DOHH2 (cell line): ENCODE data around the gene TEX261.

Experiments
- H3F3A ChIP-seq: fragments of 200-600 bp; sonication (generic), shearing (Covaris generic); 2 replicates; pipeline ENCODE4 v1.6.0; 2016; ENCODE audit warnings: antibody characterized with exemption, mild to moderate bottlenecking; ENCODE audit not compliant: control insufficient read depth, insufficient read depth
- H3K27ac ChIP-seq: fragments of 200-600 bp; sonication (generic); 2 replicates; pipeline ENCODE4 v1.5.1; 2014; ENCODE audit warnings: low read depth, mild to moderate bottlenecking, low read length, moderate library complexity
- H3K27me3 ChIP-seq: fragments of 200-600 bp; sonication (generic); 2 replicates; pipeline ENCODE4 v1.6.1; 2014; ENCODE audit warnings: mild to moderate bottlenecking, low read length, mixed read lengths; ENCODE audit not compliant: control insufficient read depth
- H3K36me3 ChIP-seq: fragments of 200-600 bp; sonication (generic); 2 replicates; pipeline ENCODE4 v1.6.1; 2014; ENCODE audit warnings: mild to moderate bottlenecking, low read length, moderate library complexity, mixed read lengths; ENCODE audit not compliant: control insufficient read depth
- H3K4me1 ChIP-seq: fragments of 200-600 bp; sonication (generic); 2 replicates; pipeline ENCODE4 v1.6.1; 2014; ENCODE audit warnings: mild to moderate bottlenecking, low read length, mixed read lengths; ENCODE audit not compliant: control insufficient read depth
- H3K4me2 ChIP-seq: fragments of 200-600 bp; sonication (generic); 2 replicates; pipeline ENCODE4 v1.6.0; 2014; ENCODE audit warnings: mild to moderate bottlenecking, low read length, moderate library complexity
- H3K4me3 ChIP-seq: fragments of 200-600 bp; sonication (generic); 2 replicates; pipeline ENCODE4 v1.5.1; 2014; ENCODE audit warnings: mild to moderate bottlenecking, low read length, mixed read lengths
- H3K79me2 ChIP-seq: fragments of 200-600 bp; sonication (generic); 2 replicates; pipeline ENCODE4 v1.6.1; 2014; ENCODE audit warnings: mild to moderate bottlenecking, low read length, mixed read lengths; ENCODE audit not compliant: control insufficient read depth
- H3K9me2 ChIP-seq: fragments of 200-600 bp; sonication (generic); replicated peaks from 2 replicates; pipeline ENCODE4 v1.6.1; 2014; ENCODE audit warnings: mild to moderate bottlenecking, low read length, mixed read lengths; ENCODE audit not compliant: control insufficient read depth
- H3K9me3 ChIP-seq: fragments of 200-600 bp; sonication (generic); 2 replicates; pipeline ENCODE4 v1.6.1; 2014; ENCODE audit warnings: antibody characterized with exemption, low read length, mixed read lengths; ENCODE audit not compliant: control insufficient read depth, insufficient read depth
- H4K20me1 ChIP-seq: fragments of 200-600 bp; sonication (generic); 2 replicates; pipeline ENCODE4 v1.6.0; 2014; ENCODE audit warnings: low read depth, mild to moderate bottlenecking, antibody characterized with exemption, low read length, moderate library complexity; ENCODE audit not compliant: control insufficient read depth, insufficient read depth
- CTCF ChIP-seq: fragments of 200-600 bp; sonication (generic); IDR thresholded peaks from one replicate; pipeline ENCODE4 v1.5.1; 2014; ENCODE audit warnings: antibody characterized with exemption, mild to moderate bottlenecking, low read depth, low read length; ENCODE audit not compliant: poor library complexity, severe bottlenecking
- EZH2phosphoT487 ChIP-seq: fragments of 200-600 bp; sonication (generic); IDR thresholded peaks from 2 replicates; pipeline ENCODE4 v1.6.1; 2017; ENCODE audit warnings: borderline replicate concordance, mild to moderate bottlenecking, antibody characterized with exemption, low read length, moderate library complexity, mixed read lengths

TEX261 gene

GRCh38 chr2:71003396-71003795, 8.7 kb upstream of the TEX261 start:
- TF ChIP-seq EZH2phosphoT487, result no peak
- TF ChIP-seq CTCF, result no peak
- Histone ChIP-seq H3K27me3 (no peaks in the 10 kb centered on the region), H3K36me3 (no peaks in the 10 kb centered on the region), H3K9me2 (no peaks in the 10 kb centered on the region), H3K4me2 (no peak overlapping the region), H3F3A (peaks cover 1% of the 10 kb centered on the region; the same call in 1 of the 2 replicates), H3K9me3 (no peaks in the 10 kb centered on the region), H3K4me1 (peaks cover 24% of the 10 kb centered on the region), H3K27ac (no peak overlapping the region), H4K20me1 (no peaks in the 10 kb centered on the region), H3K4me3 (no peak overlapping the region), H3K79me2 (no peaks in the 10 kb centered on the region)

GRCh38 chr2:71001981-71002570, 7.4 kb upstream of the TEX261 start:
- H3K27me3 ChIP-seq, result no peaks in the 10 kb centered on the region
- no peak overlapping the region for H3K27ac ChIP-seq
- peaks cover 3% of the 10 kb centered on the region; the same call in 1 of the 2 replicates for H3F3A ChIP-seq
- H3K4me1 ChIP-seq, result peaks cover 24% of the 10 kb centered on the region
- H3K4me2 ChIP-seq, result no peak overlapping the region
- H4K20me1 ChIP-seq, result no peaks in the 10 kb centered on the region
- no peak overlapping the region for H3K4me3 ChIP-seq
- no peaks in the 10 kb centered on the region for H3K79me2 ChIP-seq
- H3K9me3 ChIP-seq, result no peaks in the 10 kb centered on the region
- no peaks in the 10 kb centered on the region for H3K36me3 ChIP-seq
- TF ChIP-seq CTCF (no peak), EZH2phosphoT487 (no peak)
- no peaks in the 10 kb centered on the region for H3K9me2 ChIP-seq

- Histone ChIP-seq H3K9me2 (no peaks in the 10 kb centered on the region), H3K79me2 (no peaks in the 10 kb centered on the region), H3K36me3 (no peaks in the 10 kb centered on the region), H4K20me1 (no peaks in the 10 kb centered on the region), H3K4me2 (peak overlapping the region; percentile 56; the same call in 1 of the 2 replicates), H3F3A (peaks cover 3% of the 10 kb centered on the region; the same call in 1 of the 2 replicates), H3K27ac (no peak overlapping the region), H3K4me3 (no peak overlapping the region), H3K27me3 (no peaks in the 10 kb centered on the region), H3K9me3 (no peaks in the 10 kb centered on the region), H3K4me1 (peaks cover 24% of the 10 kb centered on the region)
- TF ChIP-seq CTCF, result no peak
- no peak for TF ChIP-seq EZH2phosphoT487
These were observed 6.9 kb upstream of the TEX261 start for GRCh38 chr2:71001592-71001927.
